Glomerular visceral epithelial cell (primary cell): ENCODE results near the gene RFFL.
A peak's percentile ranks its signal among the peaks of the same experiment; 100 is the strongest.
"Not testable (repeated sequence)": the region's sequence is repeated elsewhere in the genome, so short reads cannot be mapped to it uniquely, and the experiment has no call there.

Source experiments
- DNase-seq: peaks from one replicate; pipeline ENCODE4 v3.0.0-alpha.2; 2016; ENCODE audit errors: extremely low spot score

The RFFL gene

GRCh38 chr17:35048685-35049379 is 14.7 kb downstream of the RFFL start:
- no peak for DNase-seq

- DNase-seq = peak; percentile 62
Observed at GRCh38 chr17:35046740-35047283, 16.7 kb downstream of the RFFL start.

- no peak for DNase-seq
Observed at GRCh38 chr17:35046245-35046644, 17.3 kb downstream of the RFFL start.

GRCh38 chr17:35045458-35045979 is 18.0 kb downstream of the RFFL start:
- DNase-seq = not testable (repeated sequence)

- DNase-seq = no peak
Observed at GRCh38 chr17:35044181-35044580, 19.3 kb downstream of the RFFL start.

- DNase-seq = no peak
Observed at GRCh38 chr17:35041390-35041789, 22.1 kb downstream of the RFFL start.

- no peak for DNase-seq
Observed at GRCh38 chr17:35038453-35038852, 25.1 kb downstream of the RFFL start.

GRCh38 chr17:35030780-35031179 is 32.7 kb downstream of the RFFL start:
- no peak for DNase-seq

- DNase-seq = no peak
Observed at GRCh38 chr17:35028531-35029262, 34.8 kb downstream of the RFFL start.

- not testable (repeated sequence) for DNase-seq
Observed at GRCh38 chr17:35028097-35028496, 35.4 kb downstream of the RFFL start.

- DNase-seq = no peak
Observed at GRCh38 chr17:35025541-35025940, 38.0 kb downstream of the RFFL start.

GRCh38 chr17:35023538-35023937 is 40.0 kb downstream of the RFFL start:
- DNase-seq = no peak

GRCh38 chr17:35022536-35023063 is 40.9 kb downstream of the RFFL start:
- peak; percentile 80 for DNase-seq

- no peak for DNase-seq
Observed at GRCh38 chr17:35021520-35022380, 41.8 kb downstream of the RFFL start.

GRCh38 chr17:35019386-35020179 is 43.9 kb downstream of the RFFL start:
- no peak for DNase-seq

GRCh38 chr17:35018814-35019213 is 44.7 kb downstream of the RFFL start:
- no peak for DNase-seq

GRCh38 chr17:35017021-35017420 is 46.5 kb downstream of the RFFL start:
- no peak for DNase-seq

- no peak for DNase-seq
Observed at GRCh38 chr17:35016369-35016768, 47.1 kb downstream of the RFFL start.

GRCh38 chr17:35011671-35012216 is 51.8 kb downstream of the RFFL start:
- no peak for DNase-seq

GRCh38 chr17:35010093-35010492 is 53.4 kb downstream of the RFFL start:
- DNase-seq = no peak
